ENCODE measurements around the gene SLC13A5. TPM values are rescaled to one million over a fixed set of nuclear protein-coding genes. Genes with fewer than 3 reads are reported as not detected.
"Not testable (repeated sequence)": the region's sequence is repeated elsewhere in the genome, so short reads cannot be mapped to it uniquely, and the experiment has no call there.

Gene SLC13A5
- total RNA-seq, 1 experiment from 2014 or later = 0.92 TPM

- Histone ChIP-seq H3K79me2 (ENCODE audit: low read depth) (no peaks in the 10 kb centered on the region), H3K4me1 (replicated peaks; ENCODE audit: insufficient read depth) (peaks cover 22% of the 10 kb centered on the region), H3K4me2 (peak overlapping the region; percentile 78), H2AFZ (peak overlapping the region; percentile 77; the same call in 1 of the 2 replicates), H3F3A (ENCODE audit: insufficient read depth, low read depth) (peaks cover 6% of the 10 kb centered on the region; the same call in 1 of the 2 replicates), H3K9me2 (ENCODE audit: insufficient read depth) (no peaks in the 10 kb centered on the region), H3K9me3 (ENCODE audit: insufficient read depth, low read depth) (no peaks in the 10 kb centered on the region), H3K4me3 (peak overlapping the region; percentile 63; the same call in 1 of the 2 replicates), H3K27ac (no peak overlapping the region), H4K20me1 (ENCODE audit: insufficient read depth) (no peaks in the 10 kb centered on the region), H3K27me3 (ENCODE audit: insufficient read depth, low read depth) (no peaks in the 10 kb centered on the region), H3K36me3 (ENCODE audit: low read depth) (no peaks in the 10 kb centered on the region)
- ChIA-PET CTCF (no interaction called here), POLR2A (ENCODE audit: unreplicated experiment) (interaction anchor here (0.6 to 0.7 kb wide), 3 partner anchors 8 to 1219 kb away, joined by 3 to 4 read pairs (median 4); partner anchors contain the start of gene C1QBP)
- peak in 1 of 2 experiments; percentile 43 for DNase-seq
- intact Hi-C loops (cut with micrococcal nuclease; ENCODE audit: unreplicated experiment) = no loop called here
- TF ChIP-seq EZH2 (IDR thresholded peaks at IDR 0.05; ENCODE audit: low read depth) (no peak), CTCF (conservative IDR thresholded peaks at IDR 0.05) (no peak)
- no TSS peak for BruUV-seq (replicated peaks)
These were observed 55.4 kb downstream of the SLC13A5 start for GRCh38 chr17:6657633-6658287.

GRCh38 chr17:6656797-6657632, 56.2 kb downstream of the SLC13A5 start:
- H3K27ac ChIP-seq; H3K27me3 ChIP-seq (ENCODE audit: insufficient read depth, low read depth); intact Hi-C loops (cut with micrococcal nuclease; ENCODE audit: unreplicated experiment); H3K79me2 ChIP-seq (ENCODE audit: low read depth); CTCF ChIA-PET; H4K20me1 ChIP-seq (ENCODE audit: insufficient read depth); H3K36me3 ChIP-seq (ENCODE audit: low read depth); H3K9me3 ChIP-seq (ENCODE audit: insufficient read depth, low read depth); H3K9me2 ChIP-seq (ENCODE audit: insufficient read depth): not testable (repeated sequence)
- H2AFZ ChIP-seq = peak overlapping the region; percentile 77; the same call in 1 of the 2 replicates
- DNase-seq = peak in 1 of 2 experiments; percentile 40
- TSS peak; percentile 25 for BruUV-seq (replicated peaks)
- H3F3A ChIP-seq (ENCODE audit: insufficient read depth, low read depth) = peaks cover 10% of the 10 kb centered on the region; the same call in 1 of the 2 replicates
- POLR2A ChIA-PET (ENCODE audit: unreplicated experiment) = interaction anchor here (0.7 kb wide), 1 partner anchor 90 kb away, joined by 4 read pairs; no protein-coding TSS in a partner anchor
- peak overlapping the region; percentile 63 for H3K4me3 ChIP-seq
- H3K4me2 ChIP-seq = peak overlapping the region; percentile 78
- H3K4me1 ChIP-seq (replicated peaks; ENCODE audit: insufficient read depth) = peaks cover 29% of the 10 kb centered on the region

- H3K27ac ChIP-seq; H3K27me3 ChIP-seq (ENCODE audit: insufficient read depth, low read depth); CTCF ChIA-PET; BruUV-seq (replicated peaks); DNase-seq; POLR2A ChIA-PET (ENCODE audit: unreplicated experiment); H2AFZ ChIP-seq; intact Hi-C loops (cut with micrococcal nuclease; ENCODE audit: unreplicated experiment); H3K36me3 ChIP-seq (ENCODE audit: low read depth); H4K20me1 ChIP-seq (ENCODE audit: insufficient read depth); H3K9me3 ChIP-seq (ENCODE audit: insufficient read depth, low read depth); H3K9me2 ChIP-seq (ENCODE audit: insufficient read depth); H3F3A ChIP-seq (ENCODE audit: insufficient read depth, low read depth): not testable (repeated sequence)
- peaks cover 16% of the 10 kb centered on the region for H3K79me2 ChIP-seq (ENCODE audit: low read depth)
- peaks cover 33% of the 10 kb centered on the region for H3K4me1 ChIP-seq (replicated peaks; ENCODE audit: insufficient read depth)
- H3K4me3 ChIP-seq = peak overlapping the region; percentile 48; the same call in 1 of the 2 replicates
- H3K4me2 ChIP-seq = peak overlapping the region; percentile 61
These were observed 57.3 kb downstream of the SLC13A5 start for GRCh38 chr17:6655732-6656361.
